Neural cell (in vitro differentiated cells): Measurements from ENCODE around the gene PATZ1. TPM values are rescaled to one million over a fixed set of nuclear protein-coding genes. Genes with fewer than 3 reads are reported as not detected.
"Not testable (repeated sequence)": the region's sequence is repeated elsewhere in the genome, so short reads cannot be mapped to it uniquely, and the experiment has no call there.

Experiments used
- H2AFZ ChIP-seq: fragments of 200-600, 300-800 bp; sonication (generic), shearing (Covaris generic); 2 replicates; pipeline ENCODE4 v1.6.0; 2014; ENCODE audit warnings: low read depth, mild to moderate bottlenecking, antibody characterized with exemption, low read length, moderate library complexity
- H3F3A ChIP-seq: fragments of 200-600 bp; shearing (Covaris generic); 2 replicates; pipeline ENCODE4 v1.6.1; 2016; ENCODE audit warnings: mild to moderate bottlenecking, moderate library complexity, mixed read lengths, antibody characterized with exemption, low read length; ENCODE audit not compliant: insufficient read depth, poor library complexity, severe bottlenecking
- H3K27ac ChIP-seq: fragments of 200-600, 300-800 bp; sonication (generic), shearing (Covaris generic); 2 replicates; pipeline ENCODE4 v1.5.1; 2014; ENCODE audit warnings: mild to moderate bottlenecking, low read length, moderate library complexity
- H3K27me3 ChIP-seq: fragments of 300-800, 200-600 bp; sonication (generic), shearing (Covaris generic); 2 replicates; pipeline ENCODE4 v1.6.0; 2014; ENCODE audit warnings: mild to moderate bottlenecking, low read depth, low read length, moderate library complexity; ENCODE audit not compliant: insufficient read depth
- H3K36me3 ChIP-seq: fragments of 300-800, 200-600 bp; sonication (generic), shearing (Covaris generic); 2 replicates; pipeline ENCODE4 v1.5.1; 2014; ENCODE audit warnings: mild to moderate bottlenecking, antibody characterized with exemption, low read length, moderate library complexity; ENCODE audit not compliant: insufficient read depth
- H3K4me2 ChIP-seq: fragments of 300-800, 200-600 bp; sonication (generic), shearing (Covaris generic); 2 replicates; pipeline ENCODE4 v1.6.0; 2014; ENCODE audit warnings: mild to moderate bottlenecking, low read length
- H3K4me3 ChIP-seq: fragments of 300-800, 200-600 bp; sonication (generic), shearing (Covaris generic); 2 replicates; pipeline ENCODE4 v1.5.1; 2014; ENCODE audit warnings: mild to moderate bottlenecking, low read length, moderate library complexity
- H3K79me2 ChIP-seq: fragments of 200-600 bp; shearing (Covaris generic); replicated peaks from 2 replicates; pipeline ENCODE4 v1.6.0; 2014; ENCODE audit warnings: mild to moderate bottlenecking, low read length, moderate library complexity; ENCODE audit not compliant: insufficient read depth
- H3K9ac ChIP-seq: fragments of 300-800, 200-600 bp; sonication (generic), shearing (Covaris generic); 2 replicates; pipeline ENCODE4 v1.6.1; 2016; ENCODE audit warnings: mild to moderate bottlenecking, low read length, mixed read lengths
- H3K9me2 ChIP-seq: fragments of 200-600 bp; shearing (Covaris generic); 2 replicates; pipeline ENCODE4 v1.6.1; 2016; ENCODE audit warnings: mild to moderate bottlenecking, low read length, mixed read lengths; ENCODE audit not compliant: insufficient read depth
- H3K9me3 ChIP-seq: fragments of 200-600, 300-800 bp; sonication (generic), shearing (Covaris generic); 2 replicates; pipeline ENCODE4 v1.6.1; 2016; ENCODE audit warnings: mild to moderate bottlenecking, mixed run types, low read length, moderate library complexity, mixed read lengths
- H4K20me1 ChIP-seq: fragments of 200-600 bp; shearing (Covaris generic); 2 replicates; pipeline ENCODE4 v1.6.1; 2016; ENCODE audit warnings: mild to moderate bottlenecking, mixed run types; ENCODE audit not compliant: insufficient read depth
- CTCF ChIP-seq: fragments of 450-650 bp; IDR thresholded peaks from 2 replicates; pipeline ENCODE4 v1.5.1; 2014; ENCODE audit warnings: antibody characterized with exemption, mild to moderate bottlenecking, moderate library complexity; ENCODE audit not compliant: poor library complexity, severe bottlenecking
- EP300 ChIP-seq: fragments of 450-650 bp; conservative IDR thresholded peaks from 2 replicates; pipeline ENCODE4 v1.6.1; 2014; ENCODE audit warnings: antibody characterized with exemption, mild to moderate bottlenecking, moderate library complexity; ENCODE audit not compliant: poor library complexity, severe bottlenecking
- EZH2 ChIP-seq: fragments of 200-600, 300-800 bp; shearing (Covaris generic), sonication (generic); IDR thresholded peaks from 2 replicates; pipeline ENCODE4 v1.6.1; 2014; ENCODE audit warnings: antibody characterized with exemption, low read length, borderline replicate concordance, mild to moderate bottlenecking; ENCODE audit not compliant: insufficient read depth, poor library complexity, severe bottlenecking
- MXI1 ChIP-seq: fragments of 450-650 bp; conservative IDR thresholded peaks from 2 replicates; pipeline ENCODE4 v1.6.1; 2014; ENCODE audit warnings: antibody characterized with exemption, mild to moderate bottlenecking; ENCODE audit not compliant: poor library complexity, severe bottlenecking
- POLR2AphosphoS5 ChIP-seq: IDR thresholded peaks from 2 replicates; pipeline ENCODE4 v1.6.1; 2012
- RAD21 ChIP-seq: fragments of 450-650 bp; conservative IDR thresholded peaks from 2 replicates; pipeline ENCODE4 v1.6.1; 2014; ENCODE audit warnings: antibody characterized with exemption, mild to moderate bottlenecking, moderate library complexity
- SMC3 ChIP-seq: fragments of 450-650 bp; conservative IDR thresholded peaks from 2 replicates; pipeline ENCODE4 v1.6.1; 2014; ENCODE audit warnings: antibody characterized with exemption, mild to moderate bottlenecking, moderate library complexity; ENCODE audit not compliant: poor library complexity
- TAF1 ChIP-seq: IDR thresholded peaks from 2 replicates; pipeline ENCODE4 v1.6.1; 2012; ENCODE audit warnings: low read depth
- polyA plus RNA-seq: library from polyadenylated mRNA; depleted of rRNA; stranded (reverse); fragments of >200 nt; gene quantifications from 2 replicates; pipeline ENCODE4 v1.2.3, GENCODE V29; 2014
- TF ChIP-seq, protein P1 (sequence below): IDR thresholded peaks from 2 replicates; pipeline ENCODE4 v1.6.1; 2012; ENCODE audit warnings: borderline replicate concordance

Gene PATZ1
- polyA plus RNA-seq, 1 donor from 2014 or later: 33.5 TPM

DNA sequence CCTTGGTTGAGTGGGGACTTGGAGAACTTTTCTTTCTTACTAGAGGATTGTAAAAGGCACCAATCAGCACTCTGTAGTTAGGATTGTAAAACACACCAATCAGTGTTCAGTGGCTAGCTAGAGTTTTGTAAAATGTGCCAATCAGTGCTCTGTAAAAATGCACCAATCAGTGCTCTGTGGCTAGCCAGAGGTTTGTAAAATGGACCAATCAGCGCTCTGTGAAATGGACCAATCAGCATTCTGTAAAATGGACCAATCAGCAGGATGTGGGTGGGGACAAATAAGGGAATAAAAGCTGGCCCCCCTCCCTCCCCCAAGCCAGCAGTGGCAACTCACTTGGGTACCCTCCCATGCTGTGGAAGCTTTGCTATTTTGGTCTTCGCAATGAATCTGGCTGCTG, 47.7 kb upstream of the PATZ1 start:
- Histone ChIP-seq H3K27ac (no peak overlapping the region), H3K4me3 (no peak overlapping the region), H3K27me3 (no peaks in the 10 kb centered on the region), H2AFZ (no peak overlapping the region), H3F3A (no peaks in the 10 kb centered on the region), H3K79me2 (no peaks in the 10 kb centered on the region), H3K36me3 (no peaks in the 10 kb centered on the region), H3K9me3 (no peaks in the 10 kb centered on the region), H3K9ac (no peak overlapping the region), H4K20me1 (no peaks in the 10 kb centered on the region), H3K9me2 (no peaks in the 10 kb centered on the region), H3K4me2 (no peak overlapping the region)
- TF ChIP-seq SMC3: no peak

DNA sequence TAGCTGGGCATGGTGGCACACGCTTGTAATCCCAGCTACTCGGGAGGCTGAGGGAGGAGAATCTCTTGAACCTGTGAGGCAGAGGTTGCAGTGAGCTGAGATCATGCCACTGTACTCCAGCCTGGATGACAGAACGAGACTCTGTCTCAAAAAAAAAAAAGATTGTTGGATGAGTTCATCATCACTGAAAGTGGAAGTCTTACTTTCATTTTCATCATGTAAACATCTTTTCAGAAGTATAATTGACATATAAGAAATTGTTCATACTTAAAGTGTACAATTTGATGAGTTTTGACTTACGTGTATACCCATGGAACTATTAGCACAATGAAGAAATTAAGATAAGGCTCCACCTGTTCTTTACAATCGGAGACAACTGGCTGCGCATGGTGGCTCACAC, 32.5 kb upstream of the PATZ1 start:
- H3K79me2 ChIP-seq, H4K20me1 ChIP-seq, H3K4me3 ChIP-seq, H3K27ac ChIP-seq, H3K36me3 ChIP-seq, H3K9ac ChIP-seq, H2AFZ ChIP-seq, H3K9me2 ChIP-seq, H3K4me2 ChIP-seq, H3F3A ChIP-seq, H3K9me3 ChIP-seq, H3K27me3 ChIP-seq: not testable (repeated sequence)

- Histone ChIP-seq H3K79me2 (no peaks in the 10 kb centered on the region), H3K9ac (no peak overlapping the region), H3K4me2 (no peak overlapping the region), H3K4me3 (no peak overlapping the region), H3K36me3 (no peaks in the 10 kb centered on the region), H3K27me3 (no peaks in the 10 kb centered on the region), H3F3A (no peaks in the 10 kb centered on the region), H4K20me1 (no peaks in the 10 kb centered on the region), H3K9me3 (no peaks in the 10 kb centered on the region), H2AFZ (no peak overlapping the region), H3K27ac (no peak overlapping the region), H3K9me2 (no peaks in the 10 kb centered on the region)
- no peak for TF ChIP-seq SMC3
- TF ChIP-seq MXI1: no peak
- no peak for TF ChIP-seq EZH2
- no peak for TF ChIP-seq TAF1
- no peak for TF ChIP-seq POLR2AphosphoS5
- no peak for TF ChIP-seq EP300
- TF ChIP-seq, protein P1, sequence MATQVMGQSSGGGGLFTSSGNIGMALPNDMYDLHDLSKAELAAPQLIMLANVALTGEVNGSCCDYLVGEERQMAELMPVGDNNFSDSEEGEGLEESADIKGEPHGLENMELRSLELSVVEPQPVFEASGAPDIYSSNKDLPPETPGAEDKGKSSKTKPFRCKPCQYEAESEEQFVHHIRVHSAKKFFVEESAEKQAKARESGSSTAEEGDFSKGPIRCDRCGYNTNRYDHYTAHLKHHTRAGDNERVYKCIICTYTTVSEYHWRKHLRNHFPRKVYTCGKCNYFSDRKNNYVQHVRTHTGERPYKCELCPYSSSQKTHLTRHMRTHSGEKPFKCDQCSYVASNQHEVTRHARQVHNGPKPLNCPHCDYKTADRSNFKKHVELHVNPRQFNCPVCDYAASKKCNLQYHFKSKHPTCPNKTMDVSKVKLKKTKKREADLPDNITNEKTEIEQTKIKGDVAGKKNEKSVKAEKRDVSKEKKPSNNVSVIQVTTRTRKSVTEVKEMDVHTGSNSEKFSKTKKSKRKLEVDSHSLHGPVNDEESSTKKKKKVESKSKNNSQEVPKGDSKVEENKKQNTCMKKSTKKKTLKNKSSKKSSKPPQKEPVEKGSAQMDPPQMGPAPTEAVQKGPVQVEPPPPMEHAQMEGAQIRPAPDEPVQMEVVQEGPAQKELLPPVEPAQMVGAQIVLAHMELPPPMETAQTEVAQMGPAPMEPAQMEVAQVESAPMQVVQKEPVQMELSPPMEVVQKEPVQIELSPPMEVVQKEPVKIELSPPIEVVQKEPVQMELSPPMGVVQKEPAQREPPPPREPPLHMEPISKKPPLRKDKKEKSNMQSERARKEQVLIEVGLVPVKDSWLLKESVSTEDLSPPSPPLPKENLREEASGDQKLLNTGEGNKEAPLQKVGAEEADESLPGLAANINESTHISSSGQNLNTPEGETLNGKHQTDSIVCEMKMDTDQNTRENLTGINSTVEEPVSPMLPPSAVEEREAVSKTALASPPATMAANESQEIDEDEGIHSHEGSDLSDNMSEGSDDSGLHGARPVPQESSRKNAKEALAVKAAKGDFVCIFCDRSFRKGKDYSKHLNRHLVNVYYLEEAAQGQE: no peak
- TF ChIP-seq RAD21: no peak
- no peak for TF ChIP-seq CTCF
These were observed 32.0 kb upstream of the PATZ1 start for GRCh38 chr22:31378123-31378522.
